Brain microvascular endothelial cell (primary cell): ENCODE results near the gene CLRN3.

Source experiments
- DNase-seq: peaks from one replicate; pipeline ENCODE4 v3.0.0-alpha.2; 2020
- H3K27ac ChIP-seq: fragments of 250-450 bp; sonication (Bioruptor Pico); 2 replicates; pipeline ENCODE4 v1.5.1; 2020; ENCODE audit warnings: mild to moderate bottlenecking, moderate library complexity
- H3K27me3 ChIP-seq: fragments of 250-450 bp; sonication (Bioruptor Pico); replicated peaks from 2 replicates; pipeline ENCODE4 v1.5.1; 2020; ENCODE audit warnings: mild to moderate bottlenecking
- H3K36me3 ChIP-seq: fragments of 250-450 bp; sonication (Bioruptor Pico); replicated peaks from 2 replicates; pipeline ENCODE4 v1.5.1; 2020; ENCODE audit warnings: mild to moderate bottlenecking
- H3K4me3 ChIP-seq: 2 replicates; pipeline ENCODE4 v1.5.1; 2011; ENCODE audit warnings: low read depth, mild to moderate bottlenecking, control low read depth, low read length, moderate library complexity
- CTCF ChIP-seq: IDR thresholded peaks from 2 replicates; pipeline ENCODE4 v1.5.1; 2011; ENCODE audit warnings: low read depth, mild to moderate bottlenecking, moderate library complexity, low read length, control low read depth, inconsistent platforms; ENCODE audit errors: missing control alignments
- in situ Hi-C: cut with HindIII; loops from 2 replicates; pipeline ENCODE4 v1.10.0; 2017; ENCODE audit warnings: low sequenced_read_pairs, low pct_ligation_motif_present

CLRN3 gene

GRCh38 chr10:127836966-127837365, 55.8 kb downstream of the CLRN3 start:
- in situ Hi-C loops = no loop called here
- Histone ChIP-seq H3K27ac (no peak overlapping the region), H3K27me3 (no peaks in the 10 kb centered on the region), H3K4me3 (no peak overlapping the region), H3K36me3 (no peaks in the 10 kb centered on the region)
- TF ChIP-seq CTCF = no peak
- no peak for DNase-seq

DNA sequence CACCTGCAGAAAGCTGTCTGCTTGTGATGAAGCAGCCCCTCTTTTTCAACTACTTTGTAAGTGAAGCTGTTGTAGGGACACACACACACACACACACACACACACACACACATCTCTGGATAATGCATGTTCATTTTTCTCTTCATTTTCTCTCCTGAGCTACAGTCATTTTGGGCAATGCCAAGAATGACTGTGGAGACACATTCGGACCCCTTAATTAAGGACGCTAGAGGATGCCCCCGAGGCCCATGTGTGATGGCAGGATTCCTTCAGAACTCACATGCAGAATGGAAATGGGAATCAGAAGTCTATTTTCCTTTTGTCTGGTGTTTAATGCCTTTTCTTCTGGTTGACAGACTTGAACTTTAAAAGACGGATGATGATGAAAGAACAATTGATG, 56.6 kb downstream of the CLRN3 start:
- in situ Hi-C loops = no loop called here
- Histone ChIP-seq H3K36me3 (no peaks in the 10 kb centered on the region), H3K27ac (no peak overlapping the region), H3K4me3 (no peak overlapping the region), H3K27me3 (no peaks in the 10 kb centered on the region)
- no peak for TF ChIP-seq CTCF
- no peak for DNase-seq

DNA sequence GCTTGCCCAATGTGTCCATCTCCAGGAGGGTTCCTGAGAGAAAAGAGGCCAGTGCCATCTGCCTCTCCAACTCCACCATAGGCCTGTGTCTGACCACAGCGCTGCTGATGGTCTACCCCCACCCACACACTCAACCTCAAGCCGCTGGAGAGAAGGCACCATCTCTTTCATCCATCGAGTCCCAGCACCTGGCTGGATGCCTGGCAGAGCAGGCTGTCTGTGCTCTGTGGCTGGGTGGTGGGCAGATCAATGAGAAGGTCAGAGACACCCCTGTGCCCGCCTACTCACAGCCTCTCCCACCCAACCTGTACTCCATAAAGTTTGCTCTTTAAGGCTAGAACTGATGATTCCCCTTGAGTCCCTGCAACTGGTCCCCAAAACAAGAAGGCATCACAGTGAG, 58.0 kb downstream of the CLRN3 start:
- Histone ChIP-seq H3K4me3 (no peak overlapping the region), H3K36me3 (no peaks in the 10 kb centered on the region), H3K27me3 (no peaks in the 10 kb centered on the region), H3K27ac (no peak overlapping the region)
- no peak for DNase-seq
- no peak for TF ChIP-seq CTCF
- in situ Hi-C loops = no loop called here

DNA sequence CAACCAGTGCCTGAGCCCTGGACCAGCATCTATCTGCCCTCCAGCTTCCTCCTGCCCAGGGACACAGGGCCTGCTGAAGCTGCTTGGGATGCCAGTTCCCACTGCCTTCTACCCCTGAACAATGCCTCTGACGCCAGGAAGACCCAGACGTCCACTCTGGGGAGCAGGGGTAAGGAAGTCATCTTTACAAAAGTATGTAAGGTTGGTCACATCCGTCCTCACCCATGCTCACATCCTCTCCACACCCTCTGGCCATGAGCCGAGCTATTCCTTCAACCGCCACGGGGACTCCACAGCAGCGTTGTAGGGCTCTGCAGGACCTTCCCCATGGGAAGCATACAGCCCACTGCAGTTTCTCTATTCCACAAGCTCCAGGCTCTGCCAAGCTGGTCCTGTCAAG, 58.5 kb downstream of the CLRN3 start:
- no peaks in the 10 kb centered on the region for H3K27me3 ChIP-seq
- H3K27ac ChIP-seq = no peak overlapping the region
- TF ChIP-seq CTCF = no peak
- DNase-seq = no peak
- H3K4me3 ChIP-seq = no peak overlapping the region
- in situ Hi-C loops = no loop called here
- no peaks in the 10 kb centered on the region for H3K36me3 ChIP-seq

DNA sequence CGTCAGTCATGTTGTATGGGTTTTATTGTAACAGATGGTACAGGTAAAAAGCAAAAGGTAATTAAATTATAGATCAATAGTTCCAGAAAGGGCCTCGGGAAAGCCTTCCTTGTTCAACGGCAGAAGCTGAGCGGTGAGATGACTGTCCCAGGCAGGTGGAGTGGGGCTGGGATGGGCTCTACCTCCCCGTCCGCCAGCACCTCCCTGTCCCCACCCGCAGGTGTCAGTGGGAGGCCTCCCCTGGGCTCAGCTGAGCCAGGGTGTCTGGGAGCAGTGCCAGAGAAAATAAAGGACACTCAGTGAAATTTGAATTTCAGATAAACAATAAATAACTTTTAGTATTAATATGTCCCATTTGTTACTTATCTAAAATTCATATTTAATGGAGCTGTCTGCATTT, 58.9 kb downstream of the CLRN3 start:
- in situ Hi-C loops = no loop called here
- no peak for DNase-seq
- no peaks in the 10 kb centered on the region for H3K27me3 ChIP-seq
- no peaks in the 10 kb centered on the region for H3K36me3 ChIP-seq
- H3K4me3 ChIP-seq = no peak overlapping the region
- H3K27ac ChIP-seq = no peak overlapping the region
- no peak for TF ChIP-seq CTCF

- TF ChIP-seq CTCF = no peak
- in situ Hi-C loops = no loop called here
- H3K27ac ChIP-seq = no peak overlapping the region
- H3K27me3 ChIP-seq = no peaks in the 10 kb centered on the region
- no peak overlapping the region for H3K4me3 ChIP-seq
- H3K36me3 ChIP-seq = no peaks in the 10 kb centered on the region
- no peak for DNase-seq
These were observed 60.2 kb downstream of the CLRN3 start for GRCh38 chr10:127832501-127832900.
